ENCODE results near the gene ADAMTSL4.
"Not testable (repeated sequence)": the region's sequence is repeated elsewhere in the genome, so short reads cannot be mapped to it uniquely, and the experiment has no call there.

Gene ADAMTSL4

DNA sequence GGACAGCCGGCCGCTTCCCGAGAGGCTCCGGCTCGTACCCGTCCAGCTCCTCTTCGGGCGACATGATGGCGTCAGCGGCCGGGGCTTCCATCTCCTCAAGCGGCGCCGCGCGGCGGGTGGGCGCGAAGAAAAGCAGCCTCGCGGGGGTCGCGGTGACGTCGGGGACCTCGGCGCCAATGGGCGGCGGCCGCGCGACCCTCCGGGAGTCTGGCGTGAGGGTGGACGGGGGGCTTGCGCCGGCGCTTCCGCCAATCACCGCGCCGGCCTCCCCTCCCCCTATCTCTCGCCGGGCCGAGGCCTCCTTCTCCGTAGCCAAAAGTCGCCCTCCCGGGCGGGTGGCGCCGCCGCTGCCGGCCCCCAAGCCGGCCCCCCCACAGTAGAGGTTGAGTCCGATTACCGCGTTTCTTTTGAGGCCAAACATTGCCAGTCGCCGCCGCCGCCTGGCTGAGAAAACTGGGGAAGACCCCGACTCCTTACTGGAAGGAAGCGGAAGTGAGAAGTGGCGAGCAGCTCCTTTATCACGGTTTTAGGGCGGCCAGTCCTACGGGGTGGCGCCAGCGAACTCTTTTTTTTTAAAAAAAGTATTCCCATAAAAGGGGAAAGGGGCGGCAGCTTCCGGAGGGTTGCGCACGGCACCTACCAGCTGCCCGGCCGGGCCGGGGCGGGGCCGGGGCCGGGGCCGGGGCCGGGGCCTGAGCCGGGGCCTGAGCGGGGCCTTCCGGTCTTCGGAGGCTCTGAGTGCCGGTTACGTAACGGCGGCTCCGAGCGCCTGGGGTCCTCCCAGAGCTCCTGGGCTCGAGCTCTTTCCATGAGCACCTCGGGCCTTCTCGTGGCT is 30.1 kb downstream of the ADAMTSL4 start, which contains the start of gene MCL1:
MCL1 (minus strand) TSS at position 501 of the 835 bp plus-strand sequence; CDS start at position 421, 80 bp downstream.
- H3K4me3 ChIP-seq (ENCODE audit: control insufficient read depth, low read depth, low read length): peak within 1 kb of the TSS; percentile 86
- peak; percentile 94 for DNase-seq (ENCODE audit: low read depth)
- TF ChIP-seq CTCF (conservative IDR thresholded peaks at IDR 0.05; ENCODE audit: control insufficient read depth, insufficient read depth, low read depth, low read length): no peak

- no peak for TF ChIP-seq CTCF (conservative IDR thresholded peaks at IDR 0.05; ENCODE audit: control insufficient read depth, insufficient read depth, low read depth, low read length)
- DNase-seq (ENCODE audit: low read depth): no peak
- peak overlapping the region; percentile 38 for H3K4me3 ChIP-seq (ENCODE audit: control insufficient read depth, low read depth, low read length)
Observed at GRCh38 chr1:150579945-150580642, 30.9 kb downstream of the ADAMTSL4 start.

DNA sequence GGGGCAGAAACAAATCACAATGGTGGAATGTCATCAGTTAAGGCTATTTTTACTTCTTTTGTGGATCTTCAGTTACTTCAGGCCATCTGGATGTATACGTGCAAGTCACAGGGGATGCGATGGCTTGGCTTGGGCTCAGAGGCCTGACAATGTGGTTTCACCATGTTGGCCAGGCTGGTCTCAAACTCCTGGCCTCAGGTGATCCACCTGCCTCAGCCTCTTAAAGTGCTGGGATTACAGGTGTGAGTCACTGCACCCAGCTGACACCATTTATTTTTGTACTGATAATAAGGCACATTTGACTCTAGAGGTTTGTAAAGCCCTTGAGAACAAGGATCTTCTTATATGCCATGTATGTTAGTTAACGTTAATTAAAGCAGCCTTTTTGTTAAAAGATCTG is 31.8 kb downstream of the ADAMTSL4 start:
- DNase-seq (ENCODE audit: low read depth); H3K4me3 ChIP-seq (ENCODE audit: control insufficient read depth, low read depth, low read length): not testable (repeated sequence)

DNA sequence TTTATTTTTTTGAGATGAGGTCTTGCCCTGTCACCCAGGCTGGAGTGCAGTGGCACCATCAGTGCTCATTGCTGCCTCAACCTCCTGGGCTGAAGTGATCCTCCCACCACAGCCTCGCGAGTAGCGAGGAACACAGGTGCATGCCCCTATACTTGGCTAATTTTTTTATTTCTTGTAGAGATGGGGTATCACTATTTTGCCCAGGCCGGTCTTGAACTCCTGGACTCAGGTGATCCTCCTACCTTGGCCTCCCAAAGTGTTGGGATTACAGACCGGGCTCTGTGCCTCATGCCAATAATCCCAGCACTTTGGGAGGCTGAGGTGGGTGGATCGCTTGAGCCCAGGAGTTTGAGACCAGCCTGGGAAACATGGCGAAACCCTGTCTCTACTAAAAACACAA is 32.2 kb downstream of the ADAMTSL4 start:
- H3K4me3 ChIP-seq (ENCODE audit: control insufficient read depth, low read depth, low read length); DNase-seq (ENCODE audit: low read depth): not testable (repeated sequence)

DNA sequence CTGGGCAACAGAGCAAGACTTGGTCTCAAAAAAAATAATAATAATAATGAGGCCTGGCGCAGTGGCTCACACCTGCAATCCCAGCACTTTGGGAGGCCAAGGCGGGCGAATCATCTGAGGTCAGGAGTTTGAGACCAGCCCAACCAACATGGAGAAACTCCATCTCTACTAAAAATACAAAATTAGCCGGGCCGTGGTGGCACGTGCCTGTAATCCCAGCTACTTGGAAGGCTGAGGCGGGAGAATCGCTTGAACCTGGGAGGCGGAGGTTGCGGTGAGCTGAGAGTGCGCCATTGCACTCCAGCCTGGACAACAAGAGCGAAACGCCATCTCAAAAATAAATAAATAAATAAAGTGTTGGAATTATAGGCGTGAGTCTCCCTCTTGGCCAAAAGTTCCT is 32.8 kb downstream of the ADAMTSL4 start:
- not testable (repeated sequence) for DNase-seq (ENCODE audit: low read depth); H3K4me3 ChIP-seq (ENCODE audit: control insufficient read depth, low read depth, low read length)

- DNase-seq (ENCODE audit: low read depth): no peak
- H3K4me3 ChIP-seq (ENCODE audit: control insufficient read depth, low read depth, low read length): no peak overlapping the region
- no peak for TF ChIP-seq CTCF (conservative IDR thresholded peaks at IDR 0.05; ENCODE audit: control insufficient read depth, insufficient read depth, low read depth, low read length)
Observed at GRCh38 chr1:150582371-150582770, 33.2 kb downstream of the ADAMTSL4 start.

DNA sequence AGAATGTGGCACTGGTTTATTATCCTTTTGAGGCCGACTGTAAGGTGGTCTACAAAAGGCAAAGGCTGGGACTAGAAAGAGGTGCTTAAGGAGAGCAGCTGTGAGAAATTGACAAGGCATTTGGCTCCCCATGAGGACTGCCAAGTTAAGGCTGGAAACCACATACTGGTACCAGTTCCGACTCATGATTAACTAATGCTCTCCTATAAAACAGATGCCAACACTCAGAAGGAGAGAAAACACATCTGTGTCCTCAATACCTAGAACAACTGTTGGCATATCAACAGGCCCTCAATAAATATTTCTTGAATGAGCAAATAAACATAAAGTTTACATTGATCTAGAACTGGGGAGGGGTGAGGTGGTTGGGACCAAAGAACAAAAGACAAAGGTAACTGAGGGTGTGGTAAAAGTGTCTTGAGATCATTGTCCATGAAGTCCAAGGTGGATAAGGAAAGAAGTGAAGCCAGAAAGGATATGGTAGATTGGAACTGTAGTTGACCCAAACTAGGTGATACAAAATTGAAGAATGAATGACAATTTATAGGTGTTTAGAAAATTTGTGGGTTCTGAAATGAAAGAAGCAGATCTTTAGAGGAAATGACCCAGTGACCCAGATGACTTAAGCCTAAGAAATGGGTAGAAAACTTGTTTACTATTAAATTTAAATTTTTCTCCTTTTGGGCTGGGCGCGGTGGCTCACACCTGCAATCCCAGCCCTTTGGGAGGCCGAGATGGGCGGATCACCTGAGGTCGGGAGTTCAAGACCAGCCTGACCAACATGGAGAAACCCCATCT is 47.1 kb downstream of the ADAMTSL4 start:
- no peak for TF ChIP-seq CTCF (conservative IDR thresholded peaks at IDR 0.05; ENCODE audit: control insufficient read depth, insufficient read depth, low read depth, low read length)
- DNase-seq (ENCODE audit: low read depth): peak; percentile 66
- no peak overlapping the region for H3K4me3 ChIP-seq (ENCODE audit: control insufficient read depth, low read depth, low read length)

DNA sequence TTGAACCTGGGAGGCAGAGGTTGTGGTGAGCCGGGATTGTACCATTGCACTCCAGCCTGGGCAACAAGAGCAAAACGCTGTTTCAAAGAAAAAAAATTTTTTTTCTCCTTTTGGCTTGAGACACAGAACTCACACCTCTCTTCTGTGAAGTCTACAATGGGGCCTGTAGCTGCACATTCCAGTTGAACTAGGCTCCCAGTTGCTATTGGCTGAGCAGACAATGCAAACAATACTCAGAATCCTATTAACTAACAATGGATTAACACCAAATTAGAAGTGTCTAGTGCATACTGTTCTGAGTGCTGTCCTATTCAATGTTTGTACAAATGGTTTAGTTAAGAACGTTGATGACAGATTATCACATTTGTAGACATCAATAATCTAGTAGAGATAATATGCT is 47.8 kb downstream of the ADAMTSL4 start:
- DNase-seq (ENCODE audit: low read depth): no peak
- H3K4me3 ChIP-seq (ENCODE audit: control insufficient read depth, low read depth, low read length): no peak overlapping the region
- TF ChIP-seq CTCF (conservative IDR thresholded peaks at IDR 0.05; ENCODE audit: control insufficient read depth, insufficient read depth, low read depth, low read length): no peak

DNA sequence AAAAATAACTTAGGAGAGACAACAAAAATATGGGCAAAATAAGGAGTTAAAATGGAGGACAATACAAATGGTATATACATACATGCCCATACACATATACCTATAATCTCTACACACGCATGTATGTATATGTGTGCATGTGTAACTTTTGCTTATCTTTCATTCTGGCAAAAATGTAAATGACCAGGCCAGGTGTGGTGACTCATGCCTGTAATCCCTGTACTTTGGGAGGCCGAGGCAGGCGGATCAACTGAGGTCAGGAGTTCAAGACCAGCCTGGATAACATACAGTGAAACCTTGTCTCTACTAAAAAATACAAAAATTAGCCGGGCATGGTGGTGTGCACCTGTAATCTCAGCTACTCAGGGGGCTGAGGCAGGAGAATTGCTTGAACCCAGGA is 49.1 kb downstream of the ADAMTSL4 start:
- not testable (repeated sequence) for H3K4me3 ChIP-seq (ENCODE audit: control insufficient read depth, low read depth, low read length); DNase-seq (ENCODE audit: low read depth)

Measured in fibroblast of mammary gland (primary cell).